ENCODE measurements around the gene ATRX. TPM values are rescaled to one million over a fixed set of nuclear protein-coding genes. Genes with fewer than 3 reads are reported as not detected.

ATRX gene
- total RNA-seq, 1 donor from 2014 or later = 106 TPM

DNA sequence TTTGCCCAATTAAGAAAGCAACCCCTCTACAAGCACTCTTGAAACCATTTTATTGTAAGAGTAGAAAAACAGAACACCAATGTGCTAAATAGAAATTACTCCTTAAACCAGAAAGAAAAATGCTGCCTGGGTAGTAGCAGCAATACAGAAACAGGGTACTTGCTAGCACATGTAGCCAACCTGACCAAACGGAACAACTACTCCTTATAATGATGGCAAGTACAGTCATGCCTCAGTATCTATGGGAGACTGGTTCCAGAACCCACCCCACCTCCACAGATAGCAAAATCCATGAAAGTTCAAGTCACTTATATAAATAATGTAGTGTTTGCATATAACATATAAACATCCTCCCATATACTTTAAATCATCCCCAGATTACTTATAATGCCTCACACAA lies 168.8 kb downstream of the ATRX start:
- Histone ChIP-seq H2AFZ (ENCODE audit: low read depth, low read length) (no peak overlapping the region), H3K27me3 (ENCODE audit: insufficient read depth, low read length) (no peaks in the 10 kb centered on the region), H4K20me1 (ENCODE audit: insufficient read depth, low read length) (no peaks in the 10 kb centered on the region), H3K4me1 (ENCODE audit: insufficient read depth, low read length) (no peaks in the 10 kb centered on the region), H3K4me3 (ENCODE audit: insufficient read depth, low read depth, low read length) (no peak overlapping the region), H3K9me3 (ENCODE audit: insufficient read depth, low read depth, low read length) (no peaks in the 10 kb centered on the region), H3K9ac (ENCODE audit: low read length) (no peak overlapping the region), H3K27ac (ENCODE audit: low read depth, low read length) (no peak overlapping the region), H3K79me2 (ENCODE audit: insufficient read depth, low read length) (no peaks in the 10 kb centered on the region), H3K36me3 (ENCODE audit: insufficient read depth, low read length) (no peaks in the 10 kb centered on the region), H3K4me2 (ENCODE audit: low read length) (no peak overlapping the region)
- Mint-ChIP-seq H3K36me3 (ENCODE audit: low read depth, unreplicated experiment) (no peaks in the 10 kb centered on the region), H3K4me3 (ENCODE audit: unreplicated experiment) (no peak overlapping the region), H3K4me1 (ENCODE audit: low read depth, unreplicated experiment) (peaks cover 2% of the 10 kb centered on the region), H3K9me3 (ENCODE audit: unreplicated experiment) (no peaks in the 10 kb centered on the region), H3K27ac (ENCODE audit: unreplicated experiment) (no peak overlapping the region), H3K27me3 (ENCODE audit: low read depth, unreplicated experiment) (no peaks in the 10 kb centered on the region)
- FAIRE-seq = no peak
- DNase-seq (ENCODE audit: low read depth) = no peak
- TF ChIP-seq EZH2 (IDR thresholded peaks at IDR 0.05; ENCODE audit: insufficient read depth, low read length) = no peak
- TF ChIP-seq, protein P1, sequence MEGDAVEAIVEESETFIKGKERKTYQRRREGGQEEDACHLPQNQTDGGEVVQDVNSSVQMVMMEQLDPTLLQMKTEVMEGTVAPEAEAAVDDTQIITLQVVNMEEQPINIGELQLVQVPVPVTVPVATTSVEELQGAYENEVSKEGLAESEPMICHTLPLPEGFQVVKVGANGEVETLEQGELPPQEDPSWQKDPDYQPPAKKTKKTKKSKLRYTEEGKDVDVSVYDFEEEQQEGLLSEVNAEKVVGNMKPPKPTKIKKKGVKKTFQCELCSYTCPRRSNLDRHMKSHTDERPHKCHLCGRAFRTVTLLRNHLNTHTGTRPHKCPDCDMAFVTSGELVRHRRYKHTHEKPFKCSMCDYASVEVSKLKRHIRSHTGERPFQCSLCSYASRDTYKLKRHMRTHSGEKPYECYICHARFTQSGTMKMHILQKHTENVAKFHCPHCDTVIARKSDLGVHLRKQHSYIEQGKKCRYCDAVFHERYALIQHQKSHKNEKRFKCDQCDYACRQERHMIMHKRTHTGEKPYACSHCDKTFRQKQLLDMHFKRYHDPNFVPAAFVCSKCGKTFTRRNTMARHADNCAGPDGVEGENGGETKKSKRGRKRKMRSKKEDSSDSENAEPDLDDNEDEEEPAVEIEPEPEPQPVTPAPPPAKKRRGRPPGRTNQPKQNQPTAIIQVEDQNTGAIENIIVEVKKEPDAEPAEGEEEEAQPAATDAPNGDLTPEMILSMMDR (IDR thresholded peaks at IDR 0.05; ENCODE audit: insufficient read depth, low read depth, low read length) = no peak

DNA sequence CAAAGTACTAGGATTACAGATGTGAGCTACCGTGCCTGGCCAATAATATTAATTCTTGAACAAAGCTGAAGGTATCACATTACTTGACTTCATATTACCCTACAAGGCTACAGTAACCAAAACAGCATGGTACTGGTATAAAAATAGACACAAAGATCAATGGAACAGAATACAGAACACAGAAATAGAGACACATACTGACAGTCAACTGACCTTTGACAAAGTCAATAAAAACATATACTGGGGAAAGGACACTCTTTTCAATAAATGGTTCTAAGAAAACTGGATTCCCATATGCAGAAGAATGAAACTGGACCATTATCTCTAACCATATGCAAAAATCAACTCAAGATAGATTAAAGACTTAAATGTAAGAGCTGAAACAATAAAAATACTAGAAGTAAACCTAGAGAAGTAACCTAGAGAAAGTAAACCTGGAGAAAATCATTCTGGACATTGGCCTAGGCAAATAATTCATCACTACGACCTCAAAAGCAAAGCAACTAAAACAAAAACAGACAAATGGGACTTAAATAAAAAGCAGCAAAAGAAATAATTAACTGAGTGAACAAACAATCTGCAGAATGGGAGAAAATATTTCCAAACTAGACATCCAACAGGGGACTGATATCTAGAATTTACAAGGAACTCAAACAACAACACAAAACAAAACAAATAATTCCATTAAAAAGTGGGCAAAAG lies 182.2 kb downstream of the ATRX start:
- Histone ChIP-seq H3K79me2 (ENCODE audit: insufficient read depth, low read length) (no peaks in the 10 kb centered on the region), H4K20me1 (ENCODE audit: insufficient read depth, low read length) (no peaks in the 10 kb centered on the region), H3K27ac (ENCODE audit: low read depth, low read length) (no peak overlapping the region), H3K4me1 (ENCODE audit: insufficient read depth, low read length) (no peaks in the 10 kb centered on the region), H3K36me3 (ENCODE audit: insufficient read depth, low read length) (no peaks in the 10 kb centered on the region), H3K9ac (ENCODE audit: low read length) (no peak overlapping the region), H3K9me3 (ENCODE audit: insufficient read depth, low read depth, low read length) (no peaks in the 10 kb centered on the region), H2AFZ (ENCODE audit: low read depth, low read length) (no peak overlapping the region), H3K4me2 (ENCODE audit: low read length) (no peak overlapping the region), H3K27me3 (ENCODE audit: insufficient read depth, low read length) (no peaks in the 10 kb centered on the region), H3K4me3 (ENCODE audit: insufficient read depth, low read depth, low read length) (no peak overlapping the region)
- Mint-ChIP-seq H3K4me3 (ENCODE audit: unreplicated experiment) (no peak overlapping the region), H3K27me3 (ENCODE audit: low read depth, unreplicated experiment) (no peaks in the 10 kb centered on the region), H3K36me3 (ENCODE audit: low read depth, unreplicated experiment) (peaks cover 2% of the 10 kb centered on the region), H3K4me1 (ENCODE audit: low read depth, unreplicated experiment) (peaks cover 4% of the 10 kb centered on the region), H3K27ac (ENCODE audit: unreplicated experiment) (no peak overlapping the region), H3K9me3 (ENCODE audit: unreplicated experiment) (no peaks in the 10 kb centered on the region)
- TF ChIP-seq, protein P1 (IDR thresholded peaks at IDR 0.05; ENCODE audit: insufficient read depth, low read depth, low read length) = no peak
- no peak for TF ChIP-seq EZH2 (IDR thresholded peaks at IDR 0.05; ENCODE audit: insufficient read depth, low read length)
- FAIRE-seq (peak; percentile 37), DNase-seq (ENCODE audit: low read depth) (no peak)

DNA sequence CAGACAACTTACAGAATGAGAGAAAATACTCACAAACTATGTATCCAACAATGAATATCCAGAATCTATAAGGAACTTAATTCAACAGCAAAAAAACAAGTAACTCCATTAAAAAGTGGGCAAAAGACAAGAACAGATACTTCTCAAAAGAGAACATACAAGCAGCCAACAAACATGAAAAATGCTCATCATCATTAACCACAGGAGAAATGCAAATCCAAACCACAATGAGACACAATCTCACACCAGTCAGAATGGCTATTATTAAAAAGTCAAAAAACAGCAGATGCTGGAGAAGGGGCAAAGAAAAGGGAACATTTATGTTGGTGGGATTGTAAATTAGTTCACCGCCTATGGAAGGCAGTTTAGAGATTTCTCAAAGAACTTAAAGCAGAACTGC lies 188.5 kb downstream of the ATRX start:
- Histone ChIP-seq H3K4me1 (ENCODE audit: insufficient read depth, low read length) (no peaks in the 10 kb centered on the region), H3K79me2 (ENCODE audit: insufficient read depth, low read length) (peaks cover 2% of the 10 kb centered on the region), H2AFZ (ENCODE audit: low read depth, low read length) (no peak overlapping the region), H3K27ac (ENCODE audit: low read depth, low read length) (no peak overlapping the region), H3K27me3 (ENCODE audit: insufficient read depth, low read length) (no peaks in the 10 kb centered on the region), H3K9ac (ENCODE audit: low read length) (peak overlapping the region; percentile 10), H3K4me3 (ENCODE audit: insufficient read depth, low read depth, low read length) (no peak overlapping the region), H3K4me2 (ENCODE audit: low read length) (no peak overlapping the region), H4K20me1 (ENCODE audit: insufficient read depth, low read length) (no peaks in the 10 kb centered on the region), H3K36me3 (ENCODE audit: insufficient read depth, low read length) (no peaks in the 10 kb centered on the region), H3K9me3 (ENCODE audit: insufficient read depth, low read depth, low read length) (no peaks in the 10 kb centered on the region)
- Mint-ChIP-seq H3K9me3 (ENCODE audit: unreplicated experiment) (no peaks in the 10 kb centered on the region), H3K27ac (ENCODE audit: unreplicated experiment) (no peak overlapping the region), H3K4me3 (ENCODE audit: unreplicated experiment) (no peak overlapping the region), H3K36me3 (ENCODE audit: low read depth, unreplicated experiment) (no peaks in the 10 kb centered on the region), H3K4me1 (ENCODE audit: low read depth, unreplicated experiment) (peaks cover 19% of the 10 kb centered on the region), H3K27me3 (ENCODE audit: low read depth, unreplicated experiment) (no peaks in the 10 kb centered on the region)
- FAIRE-seq (no peak), DNase-seq (ENCODE audit: low read depth) (peak; percentile 6)
- no peak for TF ChIP-seq EZH2 (IDR thresholded peaks at IDR 0.05; ENCODE audit: insufficient read depth, low read length)
- TF ChIP-seq, protein P1 (IDR thresholded peaks at IDR 0.05; ENCODE audit: insufficient read depth, low read depth, low read length) = no peak

Measured in astrocyte (in vitro differentiated cells and primary cell).